C1 segment of cervical spinal cord (tissue), 14 donors: ENCODE results near the gene MAST4.

ENCODE experiments used
- DNase-seq, 14 donors: peaks; one replicate each; lab custom pipeline; 2025; lab: John Stamatoyannopoulos, UW

MAST4 gene

GRCh38 chr5:67015541-67016191, 419.5 kb downstream of the MAST4 start:
- no peak for DNase-seq

GRCh38 chr5:67019065-67019845, 423.1 kb downstream of the MAST4 start:
- no peak for DNase-seq

- DNase-seq: no peak
Observed at GRCh38 chr5:67020096-67020615, 424.0 kb downstream of the MAST4 start.

DNA sequence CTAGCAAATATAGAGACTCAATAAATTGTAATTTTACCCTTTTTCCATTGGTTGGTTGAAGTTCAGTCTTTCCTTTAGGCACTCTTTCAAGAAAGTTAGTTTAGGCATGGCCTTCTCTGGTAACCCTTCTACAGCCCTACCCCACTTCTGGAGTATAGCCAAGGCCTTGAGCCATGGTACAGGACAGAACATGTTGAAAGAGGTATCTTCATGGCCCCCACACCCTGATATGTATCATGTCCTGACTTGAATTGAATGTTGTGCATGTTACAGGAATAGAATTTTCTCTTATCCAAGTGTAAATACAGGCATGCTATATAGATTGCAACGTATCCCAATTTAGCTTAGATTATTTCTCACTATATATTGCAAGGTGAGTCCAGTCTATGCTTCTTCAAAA, 424.8 kb downstream of the MAST4 start:
- DNase-seq: no peak

GRCh38 chr5:67021521-67021920, 425.3 kb downstream of the MAST4 start:
- DNase-seq: no peak

DNA sequence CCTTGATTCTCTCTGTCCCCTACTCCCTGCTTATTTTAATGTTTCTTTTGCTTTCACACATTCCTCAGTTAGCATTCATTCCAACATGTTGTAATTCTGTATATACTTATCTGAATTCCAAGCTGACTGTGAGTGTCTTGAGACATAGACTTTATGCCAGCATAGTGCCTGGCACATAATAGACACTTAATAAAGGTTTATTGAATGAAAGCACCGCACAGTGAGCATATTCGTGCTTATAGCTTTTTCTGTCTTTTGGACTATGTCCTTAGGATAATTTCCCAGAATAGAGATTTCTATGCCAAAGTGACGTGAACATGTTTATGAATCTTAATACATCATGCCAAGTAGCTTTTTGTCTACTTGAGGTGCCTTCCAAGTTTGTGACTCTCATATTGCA, 425.8 kb downstream of the MAST4 start:
- no peak for DNase-seq

DNA sequence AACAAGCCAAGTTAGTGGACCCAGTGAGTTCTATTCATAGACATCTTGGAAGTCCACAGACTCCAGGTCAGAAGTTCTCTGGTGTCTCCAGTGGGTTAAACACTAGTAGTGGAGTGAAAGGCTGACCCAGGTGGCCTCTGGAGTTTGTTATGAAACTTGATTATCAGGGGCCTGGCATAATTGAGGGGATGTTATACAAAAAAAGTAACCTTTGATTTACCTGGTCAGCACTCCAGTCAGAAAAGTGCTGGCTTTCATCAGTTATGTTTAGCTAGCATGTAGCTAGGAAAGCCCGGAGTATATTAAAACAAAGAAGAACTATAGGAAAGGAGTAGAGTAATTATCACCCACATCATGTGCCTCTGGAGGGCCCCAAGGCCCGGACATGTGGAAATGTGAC, 429.3 kb downstream of the MAST4 start:
- no peak for DNase-seq

DNA sequence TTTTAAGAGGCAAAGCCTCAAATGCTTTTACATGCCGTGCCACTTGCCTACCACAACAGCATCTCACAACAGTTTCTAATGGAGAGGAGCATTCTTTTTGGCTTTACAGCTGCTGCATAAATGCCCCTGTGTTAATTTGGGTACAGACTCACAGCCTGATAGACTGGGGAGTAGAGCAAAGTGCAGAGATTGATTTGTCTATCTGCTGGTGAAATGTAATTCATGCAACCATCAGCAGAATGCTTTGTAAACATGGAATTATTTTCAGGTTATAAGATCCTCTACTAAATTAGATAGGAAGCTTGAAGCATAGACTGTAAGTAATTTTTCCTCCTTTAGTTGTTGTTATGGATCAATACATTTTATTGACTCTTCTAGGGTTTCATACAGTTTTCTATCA, 430.1 kb downstream of the MAST4 start:
- DNase-seq: no peak

GRCh38 chr5:67027171-67027570, 431.0 kb downstream of the MAST4 start:
- no peak for DNase-seq

DNA sequence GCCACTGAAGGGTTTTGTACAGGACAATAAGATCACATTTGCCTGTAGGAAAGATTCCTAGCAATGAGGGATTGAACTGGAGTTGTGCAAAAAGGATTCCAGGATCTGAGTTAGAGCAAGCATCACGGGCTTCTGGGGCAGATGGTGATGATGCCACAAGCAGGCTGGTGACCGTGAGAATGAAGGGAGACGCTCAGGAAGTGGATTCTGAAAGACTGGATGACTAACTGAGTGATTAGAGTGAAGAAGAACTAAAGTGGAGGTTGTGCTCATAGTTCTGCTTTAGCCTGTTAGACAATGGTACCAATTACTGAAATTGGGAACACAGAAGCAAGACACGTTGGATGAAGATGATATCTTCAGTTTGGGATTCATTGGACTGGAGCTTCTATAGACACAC, 432.2 kb downstream of the MAST4 start:
- DNase-seq: no peak

- no peak for DNase-seq
Observed at GRCh38 chr5:67028941-67029340, 432.7 kb downstream of the MAST4 start.

GRCh38 chr5:67029481-67029880, 433.3 kb downstream of the MAST4 start:
- DNase-seq: no peak

GRCh38 chr5:67030289-67031056, 434.3 kb downstream of the MAST4 start:
- no peak for DNase-seq

GRCh38 chr5:67031057-67031443, 434.9 kb downstream of the MAST4 start:
- no peak for DNase-seq

- no peak for DNase-seq
Observed at GRCh38 chr5:67031692-67032091, 435.5 kb downstream of the MAST4 start.

- DNase-seq: no peak
Observed at GRCh38 chr5:67032921-67033664, 436.9 kb downstream of the MAST4 start.

- no peak for DNase-seq
Observed at GRCh38 chr5:67033880-67034651, 437.9 kb downstream of the MAST4 start.

- DNase-seq: no peak
Observed at GRCh38 chr5:67035098-67035740, 439.0 kb downstream of the MAST4 start.

DNA sequence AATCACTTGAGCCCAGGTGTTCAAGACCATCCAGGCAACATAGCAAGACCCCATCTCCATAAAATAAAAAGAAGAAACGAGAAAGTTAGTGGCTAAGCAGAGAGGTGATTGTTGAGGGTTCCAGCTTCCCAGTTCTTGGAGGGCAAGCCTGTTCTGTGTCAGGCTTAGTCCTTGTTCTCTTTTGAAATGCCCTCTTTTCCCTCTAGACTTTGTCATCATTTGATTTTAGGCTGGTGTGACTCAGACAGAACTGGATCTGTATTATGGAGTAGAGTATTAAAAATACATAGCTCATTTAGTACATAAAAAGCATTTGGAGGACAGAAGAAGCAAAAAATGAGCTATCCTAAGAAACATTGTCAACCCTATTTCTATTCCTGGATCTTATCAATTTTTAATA, 441.0 kb downstream of the MAST4 start:
- no peak for DNase-seq

GRCh38 chr5:67038817-67039603, 442.8 kb downstream of the MAST4 start:
- no peak for DNase-seq
